ENCODE data around the gene METTL15.
"Not testable (repeated sequence)": the region's sequence is repeated elsewhere in the genome, so short reads cannot be mapped to it uniquely, and the experiment has no call there.

The METTL15 gene

GRCh38 chr11:28223994-28224393, 115.8 kb downstream of the METTL15 start:
- no peak for DNase-seq

GRCh38 chr11:28227460-28227859, 119.3 kb downstream of the METTL15 start:
- DNase-seq = no peak

- no peak for DNase-seq
These were observed 120.2 kb downstream of the METTL15 start for GRCh38 chr11:28228196-28228895.

DNA sequence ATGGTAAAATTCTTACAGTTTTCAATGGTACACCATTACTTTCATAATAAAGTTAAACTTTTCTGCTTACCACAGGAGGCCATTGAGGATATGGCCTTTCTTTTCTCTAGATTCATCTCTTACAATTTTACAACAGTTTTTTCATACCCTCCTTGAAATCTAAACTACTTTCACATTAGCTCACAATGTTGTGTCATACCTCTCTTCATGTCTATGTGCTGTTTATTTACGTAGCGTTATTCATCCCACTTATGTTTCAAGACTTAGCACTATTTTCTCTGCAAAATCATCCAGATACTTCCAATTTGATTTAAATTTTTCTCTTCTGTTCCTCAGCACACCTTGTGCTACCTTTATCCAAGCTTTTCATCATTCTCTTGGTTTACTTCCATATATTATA, 123.3 kb downstream of the METTL15 start:
- DNase-seq = no peak

GRCh38 chr11:28232649-28233048, 124.5 kb downstream of the METTL15 start:
- no peak for DNase-seq

DNA sequence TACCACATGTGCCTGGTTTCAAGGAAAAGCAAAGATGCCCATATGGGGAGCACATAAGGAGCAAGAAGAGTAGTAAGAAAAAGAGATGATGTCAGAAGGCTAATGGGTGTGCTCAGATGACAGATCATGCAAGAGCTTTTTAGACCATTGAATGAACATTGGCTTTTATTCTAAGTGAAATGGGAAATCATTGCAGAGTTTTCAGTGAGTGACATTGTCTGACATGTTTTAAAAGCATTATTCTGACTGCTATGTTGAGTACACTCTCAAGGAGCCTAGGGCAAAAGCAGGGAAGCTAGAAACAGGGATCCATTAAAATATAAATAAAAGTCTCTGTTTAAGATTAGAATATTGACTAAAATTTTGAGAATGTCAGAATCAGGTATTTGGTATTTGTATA, 133.6 kb downstream of the METTL15 start:
- no peak for DNase-seq

DNA sequence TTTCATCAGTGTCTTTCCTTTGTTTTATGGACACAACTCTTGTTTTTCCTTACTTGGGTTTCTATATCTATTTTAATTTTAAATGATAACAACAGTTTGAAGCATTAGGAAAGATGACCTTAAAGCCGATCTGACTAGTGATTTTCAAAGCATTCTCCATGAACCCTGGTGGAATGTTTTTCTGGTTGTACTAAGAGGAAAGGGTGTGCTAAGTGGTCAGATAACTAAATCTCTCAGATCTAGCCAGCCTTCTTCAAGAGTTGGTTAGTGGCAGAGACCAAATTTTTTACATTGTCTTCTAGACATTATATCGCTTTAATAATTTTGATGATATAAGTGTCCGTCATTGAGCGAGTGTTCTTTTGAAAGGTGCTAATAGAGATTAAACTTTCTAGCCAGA, 134.4 kb downstream of the METTL15 start:
- DNase-seq = no peak

DNA sequence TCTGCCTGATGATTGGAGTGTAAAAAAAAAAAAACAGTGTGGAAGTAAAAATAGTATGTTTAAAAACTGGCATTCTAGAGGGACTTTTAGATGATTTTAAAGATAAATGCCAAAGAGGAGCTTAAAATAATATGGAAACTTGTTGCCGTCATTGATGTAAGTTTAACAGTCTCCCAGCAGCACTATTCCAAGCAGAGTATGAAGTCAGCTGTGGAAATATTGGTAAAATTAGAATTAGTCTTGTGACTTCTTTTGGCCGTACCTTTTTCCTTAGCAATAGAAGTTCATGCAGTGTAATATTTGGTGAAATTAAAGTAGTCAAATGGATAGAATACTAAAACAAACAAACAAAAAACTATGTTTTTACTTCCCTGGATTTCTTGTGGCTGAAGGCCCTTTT, 134.9 kb downstream of the METTL15 start:
- DNase-seq = no peak

DNA sequence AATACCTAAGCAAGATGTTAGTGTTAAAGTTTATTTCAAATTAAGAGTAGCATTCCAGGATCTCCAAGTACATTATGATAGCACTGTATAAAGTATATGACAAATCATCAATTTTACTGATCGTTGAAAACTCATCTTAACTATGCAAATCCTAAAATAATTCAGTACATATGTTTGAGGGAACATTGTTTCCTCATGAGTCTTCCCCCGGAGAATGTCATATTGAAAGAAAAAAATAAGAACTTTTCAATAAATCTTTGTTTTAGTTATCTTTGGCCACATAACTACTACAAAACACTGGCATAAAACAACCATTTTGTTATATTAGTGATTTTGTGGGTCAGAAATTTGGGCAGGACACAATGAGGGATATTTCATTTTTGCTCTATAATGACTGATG, 135.4 kb downstream of the METTL15 start:
- DNase-seq = no peak

DNA sequence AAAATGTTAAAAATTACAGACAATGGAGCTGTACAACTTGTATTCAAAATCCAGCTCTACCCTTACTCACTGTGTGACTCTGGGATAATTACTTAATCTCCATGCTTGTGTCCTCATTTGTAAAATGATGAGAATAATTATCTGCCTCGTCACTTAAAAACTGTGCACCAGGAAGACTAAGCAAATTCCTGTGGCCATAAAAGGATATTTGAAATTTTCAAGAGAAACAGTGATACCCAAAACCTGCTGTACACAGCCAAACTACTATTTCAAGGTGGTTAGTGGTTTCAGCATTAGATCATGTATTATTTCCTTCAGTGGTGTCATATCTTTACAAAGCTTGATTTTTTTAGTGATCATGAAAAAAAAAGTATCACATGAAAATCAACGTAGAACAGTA, 136.9 kb downstream of the METTL15 start:
- no peak for DNase-seq

DNA sequence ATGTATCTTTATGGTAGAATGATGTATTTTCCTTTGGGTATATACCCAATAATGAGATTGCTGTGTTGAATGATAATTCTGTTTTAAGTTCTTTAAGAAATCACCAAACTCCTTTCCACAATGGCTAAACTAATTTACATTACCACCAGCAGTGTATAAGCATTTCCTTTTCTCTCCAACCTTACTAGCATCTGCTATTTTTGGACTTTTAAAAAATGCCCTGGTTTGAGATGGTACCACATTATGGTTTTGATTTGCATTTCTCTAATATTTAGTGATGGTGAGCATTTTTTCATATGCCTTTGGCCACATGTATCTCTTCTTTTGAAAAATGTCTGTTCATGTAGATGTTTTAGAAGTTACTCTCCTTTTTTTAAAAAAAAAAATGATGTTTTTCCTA, 142.0 kb downstream of the METTL15 start:
- no peak for DNase-seq

DNA sequence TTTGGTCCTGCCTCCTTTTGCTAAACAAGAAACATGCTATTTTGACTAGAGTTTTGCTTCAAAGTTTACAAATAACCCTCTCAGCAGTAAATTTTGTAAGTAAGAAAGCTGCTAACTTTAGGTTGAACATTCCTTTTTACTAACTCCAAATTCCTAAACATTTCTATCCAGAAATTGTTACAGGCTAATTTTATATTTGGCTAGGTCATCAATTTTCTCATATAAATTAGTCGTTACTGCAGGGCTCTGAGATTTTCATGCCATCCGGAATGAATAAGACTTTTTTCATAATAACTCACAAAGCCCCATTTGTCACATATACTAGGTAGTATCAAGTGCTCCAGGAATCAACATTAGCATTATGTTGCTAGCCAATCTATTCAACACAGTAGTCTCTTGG, 143.1 kb downstream of the METTL15 start:
- no peak for DNase-seq

DNA sequence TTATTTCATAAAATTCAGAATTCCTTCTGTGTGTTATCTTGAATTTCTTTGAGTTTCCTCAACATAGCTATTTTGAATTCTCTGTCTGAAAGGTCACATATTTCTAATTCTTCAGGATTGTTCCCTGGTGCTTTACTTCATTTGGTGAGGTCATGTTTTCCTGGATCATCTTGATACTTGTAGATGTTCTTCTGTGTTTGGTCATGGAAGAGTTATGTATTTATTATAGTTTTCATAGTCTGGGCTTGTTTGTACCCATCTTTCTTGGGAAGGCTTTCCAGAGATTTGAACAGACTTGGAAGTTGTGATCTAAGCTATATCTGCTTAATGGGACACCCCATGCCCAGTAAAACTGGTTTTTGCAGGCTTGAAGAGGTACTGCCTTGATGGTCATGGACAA, 149.6 kb downstream of the METTL15 start:
- DNase-seq = no peak

- no peak for DNase-seq
These were observed 151.1 kb downstream of the METTL15 start for GRCh38 chr11:28259177-28259843.

GRCh38 chr11:28268925-28269324, 160.7 kb downstream of the METTL15 start:
- no peak for DNase-seq

DNA sequence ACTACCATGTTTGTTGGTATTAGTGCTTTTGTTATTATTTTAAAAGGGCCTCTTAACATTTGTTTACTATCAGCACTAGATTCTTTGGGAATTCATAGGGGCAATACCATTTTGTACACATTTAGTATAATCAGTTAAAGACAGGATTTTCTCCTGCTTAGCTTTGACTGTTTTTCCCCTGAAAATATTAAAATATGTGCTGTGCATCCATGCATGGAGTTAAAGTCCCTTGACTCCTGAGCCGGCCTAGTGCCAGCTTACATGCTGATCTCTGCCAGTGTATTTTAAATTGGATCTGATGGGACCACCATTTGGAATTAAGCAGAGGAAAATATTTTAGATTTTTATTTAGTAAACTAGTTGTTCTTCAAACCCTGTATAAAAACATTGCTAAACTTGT, 161.4 kb downstream of the METTL15 start:
- no peak for DNase-seq

GRCh38 chr11:28272247-28272646, 164.1 kb downstream of the METTL15 start:
- not testable (repeated sequence) for DNase-seq

- no peak for DNase-seq
These were observed 166.0 kb downstream of the METTL15 start for GRCh38 chr11:28274216-28274615.

DNA sequence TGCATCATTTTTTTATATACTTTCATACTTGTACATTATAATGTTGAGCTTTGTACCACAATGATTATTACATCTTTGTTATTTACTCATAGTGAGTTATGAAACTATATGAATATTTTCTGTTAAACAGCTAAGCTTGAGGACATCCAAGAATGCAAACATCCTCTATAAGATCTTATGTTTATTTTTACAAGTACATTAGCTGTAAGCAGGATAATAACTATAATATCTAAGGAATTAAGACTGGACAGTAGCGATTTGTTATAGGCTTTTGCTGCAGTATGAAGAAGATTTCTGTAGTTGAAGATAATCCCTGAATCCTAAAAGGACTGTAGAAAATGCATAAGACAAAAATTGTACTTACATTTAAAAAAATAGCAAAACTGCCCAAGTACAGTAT, 176.0 kb downstream of the METTL15 start:
- DNase-seq = no peak

- DNase-seq = no peak
These were observed 181.3 kb downstream of the METTL15 start for GRCh38 chr11:28289444-28289843.

DNA sequence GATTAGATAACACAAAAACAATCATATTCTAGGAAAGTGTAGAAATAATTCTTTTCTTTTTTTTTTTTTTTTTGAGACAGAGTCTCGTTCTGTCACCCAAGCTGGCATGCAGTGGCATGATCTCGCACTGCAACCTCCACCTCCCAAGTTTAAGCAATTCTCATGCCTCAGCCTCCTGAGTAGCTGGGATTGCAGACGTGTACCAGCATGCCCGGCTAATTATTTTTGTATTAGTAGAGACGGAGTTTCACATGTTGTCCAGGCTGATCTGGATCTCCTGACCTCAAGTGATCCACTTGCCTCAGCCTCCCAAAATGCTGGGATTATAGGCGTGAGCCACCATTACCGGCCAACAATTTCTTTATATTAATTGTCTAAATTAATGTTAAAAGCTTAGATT, 182.8 kb downstream of the METTL15 start:
- DNase-seq = not testable (repeated sequence)

DNA sequence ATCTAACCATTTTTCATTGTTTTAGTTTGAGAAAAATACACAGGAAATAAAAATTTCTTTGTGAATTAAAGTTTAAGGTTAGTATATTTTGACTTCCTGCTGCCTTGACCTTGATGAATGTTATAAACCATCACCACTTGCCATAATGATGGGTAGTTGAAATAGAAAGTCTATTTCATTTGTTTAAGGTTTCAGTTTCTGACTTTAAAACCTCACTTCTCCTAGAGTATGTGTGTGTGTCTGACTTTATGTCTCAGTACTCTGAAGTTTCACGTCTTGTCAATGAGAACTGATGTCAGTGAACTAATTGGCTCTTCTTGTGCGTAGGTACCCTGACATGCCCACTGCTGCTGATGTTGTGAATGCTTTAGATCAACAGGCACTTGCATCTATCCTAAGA, 188.2 kb downstream of the METTL15 start:
- DNase-seq = no peak

DNA sequence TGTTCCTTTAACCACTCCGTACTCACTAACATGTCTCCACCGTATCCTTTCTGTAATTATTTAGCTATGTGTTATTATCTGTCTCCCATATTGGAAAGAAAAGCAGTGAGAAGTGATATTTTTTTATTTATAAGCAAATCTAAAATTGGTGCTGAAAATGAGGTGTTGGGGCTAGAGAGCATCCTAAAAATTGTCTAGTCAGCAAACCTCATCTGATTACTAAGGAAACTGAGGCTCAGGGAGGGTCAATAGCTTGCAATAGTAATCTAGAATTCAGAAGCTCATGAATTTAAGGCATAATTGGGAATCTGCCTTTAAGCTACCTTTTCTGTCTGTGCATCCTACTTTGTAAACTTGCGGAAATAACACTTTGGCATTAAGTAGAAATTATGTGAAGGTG, 190.0 kb downstream of the METTL15 start:
- no peak for DNase-seq

GRCh38 chr11:28303477-28304191, 195.4 kb downstream of the METTL15 start:
- DNase-seq = no peak

All from NCI-H774 (cell line).